ENCODE data around the gene NLRP2B.
"Not testable (repeated sequence)": the region's sequence is repeated elsewhere in the genome, so short reads cannot be mapped to it uniquely, and the experiment has no call there.

Gene NLRP2B

GRCh38 chrX:57680160-57680559 lies at the start of gene NLRP2B:
TSS of gene NLRP2B (minus strand) at chrX:57680260.
- DNase-seq (ENCODE audit: low read depth, low spot score), result no peak
- ChIA-PET POLR2A (no interaction called here), CTCF (no interaction called here)
- H3K4me3 ChIP-seq (ENCODE audit: low read depth, low read length), result no peak within 1 kb of the TSS
- no peak for TF ChIP-seq CTCF (IDR thresholded peaks at IDR 0.05; ENCODE audit: insufficient read depth, low read length, missing control alignments)

GRCh38 chrX:57725995-57726394 lies 45.9 kb upstream of the NLRP2B start:
- POLR2A ChIA-PET; H3K4me3 ChIP-seq (ENCODE audit: low read depth, low read length); DNase-seq (ENCODE audit: low read depth, low spot score); CTCF ChIA-PET: not testable (repeated sequence)

- no peak for TF ChIP-seq CTCF (IDR thresholded peaks at IDR 0.05; ENCODE audit: insufficient read depth, low read length, missing control alignments)
- H3K4me3 ChIP-seq (ENCODE audit: low read depth, low read length), result no peak overlapping the region
- CTCF ChIA-PET, result no interaction called here
- POLR2A ChIA-PET, result no interaction called here
- no peak for DNase-seq (ENCODE audit: low read depth, low spot score)
These were observed 1.3 kb upstream of the NLRP2B start for GRCh38 chrX:57681341-57681740.

- no peak for TF ChIP-seq CTCF (IDR thresholded peaks at IDR 0.05; ENCODE audit: insufficient read depth, low read length, missing control alignments)
- POLR2A ChIA-PET, result no interaction called here
- CTCF ChIA-PET, result no interaction called here
- H3K4me3 ChIP-seq (ENCODE audit: low read depth, low read length), result no peak overlapping the region
- no peak for DNase-seq (ENCODE audit: low read depth, low spot score)
These were observed 1.2 kb downstream of the NLRP2B start for GRCh38 chrX:57678686-57679428.

GRCh38 chrX:57677132-57677858 lies 2.8 kb downstream of the NLRP2B start:
- ChIA-PET CTCF (no interaction called here), POLR2A (no interaction called here)
- TF ChIP-seq CTCF (IDR thresholded peaks at IDR 0.05; ENCODE audit: insufficient read depth, low read length, missing control alignments), result no peak

GRCh38 chrX:57675320-57675719 lies 4.7 kb downstream of the NLRP2B start:
- no peak for TF ChIP-seq CTCF (IDR thresholded peaks at IDR 0.05; ENCODE audit: insufficient read depth, low read length, missing control alignments)
- POLR2A ChIA-PET, result no interaction called here
- CTCF ChIA-PET, result no interaction called here
- DNase-seq (ENCODE audit: low read depth, low spot score), result no peak
- H3K4me3 ChIP-seq (ENCODE audit: low read depth, low read length), result no peak overlapping the region

More at GRCh38 chrX:57677132-57677858, 2.8 kb downstream of the NLRP2B start:
- no peak for DNase-seq (ENCODE audit: low read depth, low spot score)
- H3K4me3 ChIP-seq (ENCODE audit: low read depth, low read length), result no peak overlapping the region
